Stimulated activated CD4-positive, alpha-beta T cell treated with anti-CD3 and anti-CD28 coated beads, Interleukin-12 subunit alpha, Interleukin-12 subunit beta, amount 100 ng/mL, for 48 hours (primary cell): ENCODE measurements around the gene SHISAL2A.

Experiments used
- DNase-seq, 3 donors: peaks; one replicate each; pipeline ENCODE4 v3.0.0-alpha.2; 2020; ENCODE audit warnings: low read depth in 2 of 3, low spot score in 1 of 3

SHISAL2A gene

DNA sequence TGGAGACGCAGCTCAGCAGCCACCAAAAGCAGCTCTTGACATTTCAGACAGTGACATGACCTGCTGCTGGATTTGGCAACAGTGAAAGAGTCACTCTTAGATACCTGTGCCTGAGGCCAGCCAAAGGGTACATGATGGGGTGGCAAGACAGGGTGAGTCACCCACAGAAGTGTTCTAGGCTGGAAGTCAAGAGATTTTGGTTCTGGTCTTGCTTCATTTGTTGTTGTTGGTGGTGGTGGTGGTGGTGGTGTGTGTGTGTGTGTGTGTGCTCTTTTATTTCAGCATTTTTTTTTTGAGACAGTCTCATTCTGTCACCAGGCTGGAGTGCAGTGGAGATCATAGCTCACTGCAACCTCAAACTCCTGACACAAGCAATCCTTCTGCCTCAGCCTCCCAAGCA lies 25.8 kb downstream of the SHISAL2A start:
- peak in 2 of 3 donors; percentile 16 to 22 for DNase-seq

- peak; percentile 15 to 47 (median 18) for DNase-seq
Measured at GRCh38 chr1:52659356-52659755, 26.4 kb downstream of the SHISAL2A start.

GRCh38 chr1:52659851-52660596 lies 27.1 kb downstream of the SHISAL2A start:
- no peak for DNase-seq

- DNase-seq, result no peak
Measured at GRCh38 chr1:52660807-52661206, 27.8 kb downstream of the SHISAL2A start.

- DNase-seq, result no peak
Measured at GRCh38 chr1:52662645-52663313, 29.8 kb downstream of the SHISAL2A start.

DNA sequence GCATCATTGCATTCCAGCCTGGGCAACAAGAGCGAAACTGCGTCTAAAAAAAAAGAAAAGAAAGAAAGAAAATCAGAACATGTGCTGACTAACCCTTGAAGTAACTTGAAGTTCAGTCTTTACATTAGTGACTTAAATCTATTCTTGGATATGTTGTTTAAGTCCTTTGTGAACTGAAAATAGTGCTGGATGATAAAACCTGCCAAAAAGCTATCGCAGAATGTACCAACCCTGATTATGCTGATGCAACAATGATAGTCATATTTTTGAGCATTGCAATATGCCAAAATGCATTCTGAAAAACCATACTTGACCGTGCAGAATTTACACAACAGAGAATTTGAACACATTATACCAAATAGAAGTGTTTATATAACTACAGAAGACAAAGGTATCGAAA lies 30.7 kb downstream of the SHISAL2A start:
- DNase-seq, result no peak

DNA sequence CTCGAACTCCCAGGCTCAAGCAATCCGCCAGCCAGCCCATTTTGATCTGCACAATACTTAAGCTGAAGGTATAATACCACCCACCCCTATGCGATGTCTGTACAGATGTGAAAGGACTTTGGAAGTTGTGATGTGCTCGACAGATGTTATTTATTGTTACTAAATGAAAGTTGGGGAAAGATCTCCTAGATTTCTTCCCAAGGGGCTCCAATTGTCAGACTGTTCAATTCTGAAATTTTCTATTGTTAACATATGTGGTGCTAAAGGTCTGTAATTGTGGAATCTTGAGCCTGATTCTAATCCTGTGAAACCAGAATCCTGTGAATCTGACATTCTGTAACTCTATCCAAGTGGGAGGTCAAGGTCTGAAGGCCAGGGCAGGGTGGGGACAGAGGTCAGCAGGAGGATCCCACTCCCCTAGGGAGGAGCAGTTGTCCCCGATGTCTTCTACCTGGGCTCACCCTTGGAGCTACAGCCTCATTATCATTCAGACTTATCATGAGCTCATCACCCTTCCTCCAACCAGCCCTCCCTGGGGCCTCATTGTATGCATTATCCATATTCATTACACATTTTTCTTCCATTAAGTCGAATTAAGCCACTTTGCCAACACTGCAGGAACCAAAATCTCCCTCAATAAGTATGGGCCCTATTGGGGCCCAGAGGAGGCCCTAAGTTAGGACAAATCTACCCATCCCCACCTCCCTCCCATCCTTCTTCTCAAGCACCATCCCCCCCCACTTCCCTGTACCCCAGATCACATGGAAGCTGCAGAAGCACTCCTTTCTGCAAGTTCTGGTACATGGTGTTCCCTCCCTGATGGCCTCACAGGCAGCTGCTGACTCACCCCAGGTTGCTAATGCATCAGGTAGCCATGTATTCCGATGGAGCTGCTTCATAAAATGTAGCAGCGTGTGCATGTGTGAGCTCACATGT lies 32.3 kb downstream of the SHISAL2A start:
- no peak for DNase-seq

DNA sequence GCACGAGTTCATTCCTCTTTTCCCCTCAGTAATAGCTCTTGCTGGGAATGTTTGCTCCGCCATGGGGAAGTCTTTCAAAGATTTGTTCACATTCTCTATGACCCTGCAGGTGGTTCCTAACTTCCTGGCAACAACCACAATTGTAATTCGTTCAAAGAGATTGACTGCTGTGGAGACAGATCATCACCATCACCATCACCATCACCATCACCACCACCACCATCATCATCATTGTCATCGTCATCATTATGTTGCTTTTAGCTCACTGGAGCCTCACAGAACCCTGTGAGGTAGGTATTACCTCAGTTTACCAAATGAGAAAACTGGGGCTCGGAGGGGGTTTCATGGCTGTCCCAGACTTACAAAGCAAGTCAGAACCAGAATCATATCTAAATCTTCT lies 34.3 kb downstream of the SHISAL2A start:
- DNase-seq, result no peak

- no peak for DNase-seq
Measured at GRCh38 chr1:52667984-52668383, 35.0 kb downstream of the SHISAL2A start.

DNA sequence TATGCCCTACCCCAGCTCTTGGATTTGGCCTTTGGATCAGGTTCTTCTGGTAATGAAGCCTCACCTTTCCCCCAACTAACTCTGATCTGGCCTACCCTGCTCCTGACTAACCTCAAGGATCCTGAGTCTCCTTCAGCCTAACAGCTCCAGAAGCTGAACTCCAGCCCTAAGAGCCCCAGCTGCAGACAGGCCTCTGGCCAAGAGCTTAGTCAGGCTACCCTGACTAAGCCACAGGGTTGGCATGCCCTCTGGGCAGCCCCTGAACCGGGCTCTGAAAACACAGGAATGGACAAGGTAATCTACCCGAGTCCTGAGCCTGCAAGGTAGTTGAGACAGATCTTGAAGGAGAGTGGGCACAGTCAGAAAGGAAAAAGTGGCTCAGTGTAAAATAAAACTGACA lies 35.7 kb downstream of the SHISAL2A start:
- no peak for DNase-seq

DNA sequence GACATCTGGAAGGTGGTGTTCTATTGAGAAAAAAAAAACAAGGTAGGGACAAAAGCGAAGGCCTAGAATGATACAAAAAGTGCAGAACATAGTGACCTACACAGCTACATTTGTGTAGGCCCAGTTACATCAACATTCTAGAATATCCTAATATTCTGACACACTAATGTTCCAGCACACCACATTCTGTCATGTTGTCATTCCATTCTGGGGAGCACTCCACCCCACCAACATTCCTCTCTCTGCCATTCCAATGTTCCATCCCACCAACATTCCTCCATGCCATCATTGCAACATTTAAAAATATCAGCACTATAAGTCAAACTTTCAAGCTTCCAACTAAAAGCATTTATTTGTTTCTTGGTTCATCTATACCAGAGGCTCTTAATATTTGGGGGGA lies 36.7 kb downstream of the SHISAL2A start:
- no peak for DNase-seq

- DNase-seq, result no peak
Measured at GRCh38 chr1:52670604-52671003, 37.6 kb downstream of the SHISAL2A start.

- DNase-seq, result no peak
Measured at GRCh38 chr1:52672946-52673345, 40.0 kb downstream of the SHISAL2A start.

GRCh38 chr1:52673513-52673912 lies 40.5 kb downstream of the SHISAL2A start:
- DNase-seq, result no peak

DNA sequence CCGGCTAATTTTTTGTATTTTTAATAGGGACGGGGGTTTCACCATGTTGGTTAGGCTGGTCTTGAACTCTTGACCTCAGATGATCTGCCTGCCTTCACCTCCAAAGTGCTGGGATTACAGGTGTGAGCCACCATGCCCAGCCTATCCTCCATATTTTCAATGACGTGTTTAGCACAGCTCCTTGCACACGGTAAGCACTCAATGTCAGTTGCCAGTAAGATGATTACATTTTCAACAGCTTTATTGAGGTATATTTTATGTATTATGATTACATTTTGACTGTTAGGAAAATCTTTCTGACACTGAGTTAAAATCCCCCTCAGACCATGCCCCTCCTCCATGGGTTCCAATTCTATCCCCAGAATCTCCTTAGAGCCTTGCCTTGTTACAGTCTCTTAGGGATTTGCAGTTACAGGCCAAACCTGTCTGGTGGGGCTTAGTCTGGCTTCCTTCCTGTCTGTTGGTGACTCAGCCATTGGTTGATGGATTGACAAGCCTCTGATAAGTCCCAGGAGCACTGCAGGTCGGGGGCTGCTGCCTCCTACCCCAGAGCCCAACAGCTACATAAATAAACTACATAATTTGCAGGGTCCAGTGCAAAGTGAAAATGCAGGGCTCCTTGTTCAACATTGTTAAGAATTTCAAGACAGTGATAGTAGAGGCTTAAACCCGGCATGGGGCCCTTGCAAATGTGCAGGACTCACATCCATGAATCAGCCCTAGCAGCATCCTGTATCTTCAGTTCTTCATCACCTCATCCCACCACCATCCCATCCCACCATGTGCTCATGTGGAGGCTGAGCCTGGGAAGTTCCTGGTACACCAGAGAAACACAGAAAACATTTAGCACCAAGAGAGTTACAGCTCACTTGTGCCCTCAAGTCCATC lies 41.8 kb downstream of the SHISAL2A start:
- no peak for DNase-seq

- DNase-seq, result no peak
Measured at GRCh38 chr1:52676249-52676903, 43.4 kb downstream of the SHISAL2A start.

DNA sequence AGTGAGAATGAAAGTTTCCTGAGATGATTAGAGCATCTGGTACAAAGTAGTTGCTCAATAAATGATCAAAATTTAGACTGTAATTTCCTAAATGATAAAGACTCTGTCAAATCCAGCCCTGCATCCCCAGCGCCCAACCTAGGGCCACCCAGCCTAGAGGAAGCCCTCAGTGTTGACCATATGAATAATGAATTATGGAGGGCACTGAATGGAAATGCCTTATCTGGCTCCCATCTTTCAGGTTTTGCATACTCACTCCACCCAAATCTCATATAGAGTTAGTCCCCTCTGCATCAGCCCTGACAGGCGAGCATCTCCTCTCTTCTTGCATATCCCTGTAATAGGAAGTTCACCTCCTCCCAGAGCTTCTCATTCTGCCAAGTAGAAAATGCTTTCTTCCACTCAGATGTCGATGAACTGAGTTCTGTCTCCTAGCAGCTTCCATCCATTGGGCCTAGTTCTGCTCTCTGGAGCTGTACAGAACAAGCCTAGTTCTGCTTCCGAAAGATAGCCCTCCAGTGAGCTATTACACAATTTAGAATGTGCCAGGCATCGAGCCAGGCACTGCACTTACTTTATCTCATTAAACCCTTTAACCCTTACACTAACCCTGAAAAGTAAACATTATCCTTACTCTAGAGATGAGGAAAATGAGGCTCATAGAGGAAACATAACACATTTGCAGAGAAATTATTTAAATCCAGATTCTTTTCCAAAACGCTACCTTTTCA lies 44.3 kb downstream of the SHISAL2A start:
- no peak for DNase-seq

DNA sequence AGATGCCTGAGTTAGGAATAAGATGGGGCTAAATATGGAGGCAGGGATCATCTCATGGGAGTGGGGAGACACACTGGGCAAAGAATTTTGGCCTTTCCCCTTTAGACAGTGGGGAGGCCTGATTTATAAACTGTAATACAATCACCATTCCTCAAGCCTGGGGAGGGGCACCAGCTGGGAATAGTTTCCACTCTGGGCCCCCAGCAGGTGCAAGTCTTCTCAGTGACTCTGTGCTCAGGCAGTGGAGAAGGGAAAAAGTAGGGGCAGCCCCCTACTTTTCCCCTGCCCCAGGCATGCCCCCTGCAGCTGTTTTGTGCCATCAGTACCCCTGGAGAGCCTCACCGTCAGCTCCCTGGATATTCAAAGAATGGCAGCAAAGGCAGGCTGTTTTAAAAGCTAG lies 46.1 kb downstream of the SHISAL2A start:
- no peak for DNase-seq

- no peak for DNase-seq
Measured at GRCh38 chr1:52679498-52679897, 46.5 kb downstream of the SHISAL2A start.

DNA sequence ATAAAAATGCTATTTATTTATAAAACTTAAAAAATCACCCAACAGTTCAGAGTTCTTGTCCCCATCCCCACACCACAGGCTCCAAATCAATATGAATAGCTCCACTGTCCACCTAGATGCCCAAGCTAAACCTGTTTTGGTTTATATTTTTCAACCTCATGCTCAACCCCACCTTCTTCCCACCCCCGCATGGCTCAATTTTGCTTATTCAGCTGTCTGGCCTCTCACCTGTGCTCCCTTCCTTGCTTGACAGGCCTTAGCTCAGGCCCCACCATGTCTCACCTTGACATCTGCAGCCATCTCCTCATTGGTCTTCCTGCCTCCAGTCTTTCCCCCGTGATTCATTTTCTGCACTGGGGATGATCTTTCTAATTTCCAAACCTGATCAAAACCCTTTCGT lies 47.4 kb downstream of the SHISAL2A start:
- no peak for DNase-seq
